K562 (cell line): ENCODE results near the gene NUP205.

Source experiments
- SPI1 ChIP-seq: IDR thresholded peaks from 2 replicates; pipeline ENCODE4 v1.6.1; 2011; ENCODE audit warnings: low read depth, low read length, control low read depth, borderline replicate concordance
- TAF9B ChIP-seq: fragments of 450-650 bp; IDR thresholded peaks from 2 replicates; pipeline ENCODE4 v1.6.1; 2018; ENCODE audit warnings: mild to moderate bottlenecking; ENCODE audit not compliant: partially characterized antibody
- TCF3 ChIP-seq: sonication (generic); formaldehyde crosslinking; IDR thresholded peaks from 2 replicates; pipeline ENCODE4 v1.4.0; 2020; ENCODE audit warnings: mild to moderate bottlenecking, missing genetic modification reagents
- ZBTB7A ChIP-seq: IDR thresholded peaks from 2 replicates; pipeline ENCODE4 v1.6.1; 2011; ENCODE audit warnings: low read depth, mild to moderate bottlenecking, low read length, moderate library complexity, borderline replicate concordance; ENCODE audit not compliant: control insufficient read depth
- ZNF274 ChIP-seq: IDR thresholded peaks from 2 replicates; pipeline ENCODE4 v1.6.1; 2011; ENCODE audit warnings: low read depth, mild to moderate bottlenecking, low read length, moderate library complexity, borderline replicate concordance
- ZNF584 ChIP-seq: fragments of 200-800 bp; sonication (Bioruptor generic); IDR thresholded peaks from 2 replicates; pipeline ENCODE4 v1.6.1; 2016; ENCODE audit warnings: low read depth, mild to moderate bottlenecking, missing genetic modification characterization, missing compliant biosample characterization

GRCh38 chr7:135682191-135682590, 124.5 kb downstream of the NUP205 start:
- TF ChIP-seq TCF3 (CRISPR knock-in tag) (no peak), TAF9B (no peak), ZNF584 (CRISPR knock-in tag) (no peak), ZBTB7A (no peak), ZNF274 (no peak), SPI1 (no peak)
